Activated CD4-positive, alpha-beta T cell treated with anti-CD3 and anti-CD28 coated beads, Interleukin-2, amount 10 ng/mL, durations not matched to agents 7 days and 5 days (primary cell): ENCODE data around the gene TRPV6. TPM values are rescaled to one million over a fixed set of nuclear protein-coding genes. Genes with fewer than 3 reads are reported as not detected.

Experiments used
- CTCF ChIA-PET: fragments of 350-600 bp; sonication (Branson Sonifier 250); formaldehyde crosslinking; loops from one replicate; lab custom pipeline; 2021; ENCODE audit warnings: antibody characterized with exemption; lab: Charles Lee
- POLR2A ChIA-PET: fragments of 350-600 bp; sonication (Branson Sonifier 250); formaldehyde crosslinking; loops from one replicate; lab custom pipeline; 2021; ENCODE audit warnings: antibody characterized with exemption; lab: Charles Lee
- DNase-seq: peaks from one replicate; pipeline ENCODE4 v3.0.0-alpha.2; 2020
- H3K27ac Mint-ChIP-seq: one replicate; pipeline ENCODE4 v1.8.0; 2021; ENCODE audit warnings: mild to moderate bottlenecking, moderate library complexity, mixed read lengths
- H3K27me3 Mint-ChIP-seq: one replicate; pipeline ENCODE4 v1.8.0; 2021; ENCODE audit warnings: mixed read lengths
- H3K36me3 Mint-ChIP-seq: one replicate; pipeline ENCODE4 v1.8.0; 2021; ENCODE audit warnings: low read depth, mixed read lengths
- H3K4me1 Mint-ChIP-seq: one replicate; pipeline ENCODE4 v1.8.0; 2021; ENCODE audit warnings: mixed read lengths
- H3K4me3 Mint-ChIP-seq: one replicate; pipeline ENCODE4 v1.8.0; 2021; ENCODE audit warnings: mild to moderate bottlenecking, moderate library complexity, mixed read lengths
- H3K9me3 Mint-ChIP-seq: one replicate; pipeline ENCODE4 v1.8.0; 2021; ENCODE audit warnings: mixed read lengths
- total RNA-seq, 2 experiments: library from RNA; stranded (reverse); gene quantifications; one replicate each; pipeline ENCODE4 v1.2.3, GENCODE V29; 2021

Gene TRPV6
- total RNA-seq, 2 experiments from 2014 or later: 0.07 TPM; not detected in 1

DNA sequence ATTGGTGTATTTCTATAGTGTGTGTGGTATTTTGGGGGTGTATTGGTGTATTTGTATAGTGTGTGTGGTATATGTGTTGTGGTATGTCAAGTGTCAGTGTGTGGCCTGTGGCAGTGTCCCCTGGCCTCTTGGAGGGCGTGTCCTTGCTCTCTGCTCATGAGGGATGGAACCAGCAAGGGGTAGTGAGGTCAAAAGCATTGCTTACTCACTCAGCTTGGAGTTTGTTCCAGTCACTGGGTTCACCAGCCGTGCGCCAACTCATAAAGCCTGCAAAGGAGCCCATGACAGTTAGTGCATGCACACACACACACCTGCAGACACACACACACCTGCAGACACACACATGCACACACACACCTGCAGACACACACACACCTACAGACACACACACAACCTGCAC is 4.3 kb upstream of the TRPV6 start:
- CTCF ChIA-PET: no interaction called here
- POLR2A ChIA-PET: no interaction called here
- Mint-ChIP-seq H3K4me1 (peaks cover 2% of the 10 kb centered on the region), H3K27ac (no peak overlapping the region), H3K27me3 (no peaks in the 10 kb centered on the region), H3K4me3 (no peak overlapping the region), H3K36me3 (no peaks in the 10 kb centered on the region), H3K9me3 (no peaks in the 10 kb centered on the region)
- no peak for DNase-seq

DNA sequence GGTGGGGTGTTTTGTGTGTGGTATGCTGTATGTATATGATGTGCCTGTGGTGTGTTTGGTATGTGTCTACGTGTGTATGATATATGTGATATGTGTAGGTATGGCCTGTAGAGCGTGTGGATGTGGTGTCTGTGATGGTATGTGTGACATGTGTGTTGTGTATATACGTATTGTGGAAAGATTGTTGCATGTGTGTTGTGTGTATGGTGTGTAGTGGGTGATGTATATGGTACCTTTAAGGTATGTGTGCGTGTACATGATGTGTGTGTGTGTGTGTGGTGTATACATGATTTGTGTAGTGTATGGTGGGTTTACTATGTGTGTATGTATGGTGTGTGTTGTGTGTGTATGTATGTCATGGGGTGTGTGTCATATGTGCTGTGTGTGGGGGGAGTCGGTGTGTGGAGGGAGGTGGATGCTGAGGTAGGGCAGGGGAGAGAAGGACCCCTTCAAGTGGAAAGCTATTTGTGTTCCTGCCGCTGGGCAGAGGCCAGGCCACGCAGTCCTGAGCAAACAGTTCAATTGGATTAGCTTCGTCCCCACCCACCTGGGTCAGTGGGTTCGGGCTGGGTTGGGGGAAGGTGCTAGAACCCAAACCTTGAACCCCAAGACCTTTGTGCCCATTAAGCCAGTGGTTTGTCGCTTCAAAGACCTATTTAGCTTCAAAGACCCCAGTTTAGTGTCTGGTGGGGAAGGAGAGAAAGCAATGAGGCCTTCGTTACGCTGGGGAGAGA is 1.9 kb upstream of the TRPV6 start:
- Mint-ChIP-seq H3K4me3 (no peak overlapping the region), H3K27ac (no peak overlapping the region), H3K4me1 (no peaks in the 10 kb centered on the region), H3K36me3 (no peaks in the 10 kb centered on the region), H3K9me3 (no peaks in the 10 kb centered on the region), H3K27me3 (peaks cover 2% of the 10 kb centered on the region)
- POLR2A ChIA-PET: no interaction called here
- CTCF ChIA-PET: interaction anchor here (1.0 kb wide), 2 partner anchors 15 to 255 kb away, joined by 3 read pairs; no protein-coding TSS in a partner anchor
- no peak for DNase-seq

DNA sequence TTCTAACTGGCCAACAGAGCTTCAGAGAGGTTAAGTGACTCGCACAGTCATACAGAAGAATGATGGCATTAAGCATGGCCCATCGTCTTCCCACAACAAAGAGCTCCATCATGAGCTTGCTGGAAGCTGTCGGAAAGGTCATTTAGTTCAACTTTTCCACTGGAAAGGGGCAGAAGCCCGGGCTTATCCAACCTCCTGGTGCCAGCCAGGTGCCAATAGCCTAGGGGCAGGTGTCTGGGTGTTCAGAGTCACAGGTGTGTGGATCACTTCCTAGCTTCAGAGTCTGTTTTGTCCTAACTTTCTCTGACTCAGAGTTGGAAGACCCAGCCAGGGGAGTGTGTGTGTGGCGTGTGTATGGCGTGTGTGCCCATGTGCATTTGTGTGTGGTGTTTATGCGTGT is 1.3 kb upstream of the TRPV6 start:
- H3K4me3 Mint-ChIP-seq: no peak overlapping the region
- H3K27me3 Mint-ChIP-seq: peaks cover 5% of the 10 kb centered on the region
- no peak for DNase-seq
- no peaks in the 10 kb centered on the region for H3K9me3 Mint-ChIP-seq
- ChIA-PET POLR2A (no interaction called here), CTCF (interaction anchor here (1.0 kb wide), 2 partner anchors 14 to 255 kb away, joined by 3 read pairs; no protein-coding TSS in a partner anchor)
- H3K4me1 Mint-ChIP-seq: no peaks in the 10 kb centered on the region
- no peaks in the 10 kb centered on the region for H3K36me3 Mint-ChIP-seq
- no peak overlapping the region for H3K27ac Mint-ChIP-seq

DNA sequence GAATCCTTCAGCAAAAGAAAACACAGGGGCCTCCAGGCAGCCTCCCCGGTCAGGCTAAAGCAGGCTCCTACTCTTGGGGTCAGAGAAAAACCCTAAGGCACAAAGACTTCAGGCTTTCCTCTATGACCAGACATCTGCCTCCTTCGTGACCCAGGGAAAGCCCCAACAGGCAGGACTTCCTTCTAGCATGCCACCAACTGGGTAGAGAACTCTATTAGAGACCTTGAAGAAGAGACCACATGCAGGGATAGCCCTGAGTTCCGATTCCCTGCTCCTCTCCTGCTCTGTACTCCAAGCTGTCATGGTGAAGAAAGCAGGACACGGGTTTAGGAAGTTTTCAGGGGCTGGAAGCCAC is 1.3 kb downstream of the TRPV6 start:
- Mint-ChIP-seq H3K9me3 (no peaks in the 10 kb centered on the region), H3K27me3 (peaks cover 17% of the 10 kb centered on the region), H3K4me1 (no peaks in the 10 kb centered on the region), H3K4me3 (no peak overlapping the region), H3K27ac (no peak overlapping the region), H3K36me3 (no peaks in the 10 kb centered on the region)
- DNase-seq: no peak
- ChIA-PET CTCF (no interaction called here), POLR2A (no interaction called here)

DNA sequence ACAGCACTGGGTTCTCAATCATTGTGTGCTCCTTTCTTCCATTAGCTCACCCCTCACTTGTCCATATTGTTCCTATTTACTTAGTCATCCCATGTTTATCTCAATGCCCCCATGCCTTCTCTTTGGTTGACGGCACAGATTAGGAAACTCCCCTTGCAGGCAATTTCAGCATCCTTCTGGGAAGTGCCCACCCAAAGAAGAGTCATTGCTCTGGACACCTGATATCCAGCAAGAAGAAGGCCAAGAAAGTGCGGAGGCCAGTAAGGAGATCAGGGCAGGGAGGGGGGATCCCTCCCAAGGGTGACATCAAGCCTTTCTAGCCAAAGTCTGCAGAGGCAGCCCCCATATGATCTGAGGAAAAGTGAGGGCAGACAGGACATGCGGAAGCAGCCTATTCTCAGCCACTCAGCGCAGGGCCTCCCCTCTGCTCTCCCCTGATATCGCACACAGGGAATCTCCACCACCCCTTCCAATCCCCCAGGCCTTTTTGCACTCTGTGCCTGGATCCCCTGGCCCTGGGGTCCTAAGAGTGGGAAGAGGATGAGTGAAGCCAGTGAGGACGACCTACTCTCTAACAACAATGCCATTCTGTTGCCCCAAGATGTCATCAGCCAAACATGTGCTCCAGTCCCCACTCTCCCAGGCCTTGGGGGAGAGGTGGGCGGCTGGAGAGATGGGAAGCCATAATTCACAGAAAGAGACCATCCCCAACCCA is 1.8 kb downstream of the TRPV6 start:
- no peak overlapping the region for H3K4me3 Mint-ChIP-seq
- no peaks in the 10 kb centered on the region for H3K9me3 Mint-ChIP-seq
- no peak overlapping the region for H3K27ac Mint-ChIP-seq
- no peak for DNase-seq
- H3K4me1 Mint-ChIP-seq: no peaks in the 10 kb centered on the region
- POLR2A ChIA-PET: no interaction called here
- H3K27me3 Mint-ChIP-seq: peaks cover 19% of the 10 kb centered on the region
- H3K36me3 Mint-ChIP-seq: no peaks in the 10 kb centered on the region
- CTCF ChIA-PET: interaction anchor here (1.5 kb wide), 1 partner anchor 11 kb away, joined by 3 read pairs; no protein-coding TSS in a partner anchor

DNA sequence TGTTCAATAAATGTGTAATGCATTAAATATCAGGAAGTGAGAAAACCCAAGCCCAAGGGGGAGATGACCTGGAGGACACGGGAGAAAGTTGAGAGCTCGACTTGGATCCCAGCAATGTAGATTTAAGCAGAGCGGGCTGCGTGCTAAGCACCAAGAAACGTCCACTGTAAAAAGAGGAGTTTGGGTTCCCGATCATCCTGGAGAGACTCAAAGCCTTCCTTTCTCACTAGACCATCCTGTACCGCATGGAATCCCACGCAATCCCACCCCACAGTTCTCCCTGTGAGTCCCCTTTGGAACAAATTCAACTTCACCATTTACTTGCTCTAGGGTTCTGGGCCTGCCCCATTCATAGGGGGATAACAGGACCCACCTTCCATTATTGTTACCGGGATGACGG is 2.4 kb downstream of the TRPV6 start:
- H3K36me3 Mint-ChIP-seq: no peaks in the 10 kb centered on the region
- no peak for DNase-seq
- ChIA-PET POLR2A (no interaction called here), CTCF (interaction anchor here (1.5 kb wide), 1 partner anchor 11 kb away, joined by 3 read pairs; no protein-coding TSS in a partner anchor)
- no peak overlapping the region for H3K4me3 Mint-ChIP-seq
- no peak overlapping the region for H3K27ac Mint-ChIP-seq
- H3K4me1 Mint-ChIP-seq: no peaks in the 10 kb centered on the region
- H3K9me3 Mint-ChIP-seq: no peaks in the 10 kb centered on the region
- peaks cover 19% of the 10 kb centered on the region for H3K27me3 Mint-ChIP-seq

DNA sequence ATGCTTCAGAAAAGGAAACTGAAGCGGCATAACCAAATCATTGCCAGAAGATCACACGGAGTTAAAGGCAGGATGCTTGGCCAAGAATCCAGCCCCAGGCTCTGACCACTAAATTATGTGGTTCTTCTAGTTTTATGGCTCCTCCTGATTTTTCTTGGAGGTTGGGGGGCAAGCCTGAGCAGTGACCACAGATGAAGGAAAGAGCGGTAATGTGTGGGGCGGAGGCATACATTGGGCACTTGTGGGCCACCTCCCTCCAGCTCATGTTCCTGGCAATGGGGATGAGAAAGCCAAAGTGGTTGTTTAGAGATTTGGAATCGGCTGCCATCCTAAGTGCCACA is 3.2 kb downstream of the TRPV6 start:
- ChIA-PET POLR2A (no interaction called here), CTCF (interaction anchor here (1.1 to 1.5 kb wide), 2 partner anchors 10 to 70 kb away, joined by 3 read pairs; no protein-coding TSS in a partner anchor)
- no peaks in the 10 kb centered on the region for H3K4me1 Mint-ChIP-seq
- H3K27me3 Mint-ChIP-seq: peaks cover 19% of the 10 kb centered on the region
- no peaks in the 10 kb centered on the region for H3K36me3 Mint-ChIP-seq
- DNase-seq: no peak
- H3K27ac Mint-ChIP-seq: no peak overlapping the region
- no peak overlapping the region for H3K4me3 Mint-ChIP-seq
- H3K9me3 Mint-ChIP-seq: no peaks in the 10 kb centered on the region

DNA sequence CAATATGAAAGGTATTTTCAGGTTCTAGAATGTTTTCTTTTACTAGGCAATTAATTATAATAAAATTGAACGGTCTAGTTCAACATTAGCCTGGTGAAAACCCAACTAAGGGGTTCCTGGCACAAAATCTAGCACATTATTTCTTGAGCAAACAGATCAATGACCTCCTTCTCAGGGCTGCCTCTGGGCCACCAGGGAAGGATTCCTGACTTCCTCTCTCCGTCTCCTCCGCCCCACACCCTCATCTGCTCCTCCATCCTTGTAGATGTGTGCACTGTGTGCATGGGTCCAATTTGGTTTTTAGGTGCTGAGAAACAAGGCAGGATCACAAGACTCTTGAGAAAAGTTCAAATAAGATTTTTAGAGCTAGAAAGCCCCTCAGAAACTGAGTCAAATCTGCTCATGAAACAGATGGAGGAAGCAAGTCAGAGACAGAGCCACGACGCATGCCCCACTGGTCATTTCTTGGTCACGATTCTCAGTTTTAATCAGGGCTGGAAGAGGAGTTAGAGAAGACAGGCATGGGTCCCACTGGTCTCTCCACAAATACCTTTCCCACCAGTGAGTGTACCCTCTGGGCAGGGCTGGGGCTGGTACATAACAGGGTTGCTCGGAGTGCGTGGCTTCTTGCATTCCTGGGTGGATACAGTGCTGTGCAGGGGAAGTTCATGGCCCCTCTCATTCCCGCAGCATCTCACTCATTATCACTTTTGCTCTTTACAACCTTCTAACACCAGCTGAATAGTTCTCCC is 3.8 kb downstream of the TRPV6 start:
- no peaks in the 10 kb centered on the region for H3K4me1 Mint-ChIP-seq
- no peak overlapping the region for H3K4me3 Mint-ChIP-seq
- peaks cover 19% of the 10 kb centered on the region for H3K27me3 Mint-ChIP-seq
- no peaks in the 10 kb centered on the region for H3K36me3 Mint-ChIP-seq
- POLR2A ChIA-PET: no interaction called here
- no peak overlapping the region for H3K27ac Mint-ChIP-seq
- DNase-seq: no peak
- CTCF ChIA-PET: interaction anchor here (1.0 to 1.5 kb wide), 7 partner anchors 9 to 70 kb away, joined by 3 to 5 read pairs (median 3); no protein-coding TSS in a partner anchor
- H3K9me3 Mint-ChIP-seq: no peaks in the 10 kb centered on the region

DNA sequence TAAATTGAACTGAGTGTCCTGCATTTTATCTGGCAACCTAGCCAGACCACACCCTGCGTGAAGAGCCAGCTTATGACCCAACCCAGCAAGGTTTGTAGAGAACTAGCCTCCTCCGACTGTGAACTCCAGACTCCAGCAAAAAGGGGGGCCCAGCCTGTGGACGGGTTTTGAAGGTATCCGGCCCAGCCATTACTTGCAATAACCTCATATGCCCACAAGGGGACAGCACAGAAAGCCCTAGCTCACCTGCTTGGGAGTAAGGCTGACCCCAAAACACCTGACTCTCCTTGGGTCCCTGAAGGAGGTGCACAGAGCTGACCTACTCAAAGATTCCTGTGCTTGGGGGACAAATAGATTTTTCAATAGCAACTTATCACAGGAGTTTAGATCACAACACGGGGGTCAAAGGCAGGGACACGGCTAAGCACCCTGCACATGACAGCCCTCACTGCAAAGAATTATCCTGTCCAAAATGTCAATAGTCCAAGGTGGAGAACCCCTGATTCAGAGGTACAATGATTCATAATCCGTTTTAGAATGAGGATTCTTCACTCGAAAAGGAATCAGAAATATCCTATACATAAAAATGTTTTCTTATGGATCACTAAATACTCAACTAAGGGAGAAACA is 4.6 kb downstream of the TRPV6 start:
- CTCF ChIA-PET: interaction anchor here (0.6 to 1.6 kb wide), 9 partner anchors 13 to 134 kb away, joined by 3 to 5 read pairs (median 4); no protein-coding TSS in a partner anchor
- Mint-ChIP-seq H3K27ac (no peak overlapping the region), H3K9me3 (no peaks in the 10 kb centered on the region), H3K27me3 (peaks cover 19% of the 10 kb centered on the region), H3K4me3 (no peak overlapping the region), H3K4me1 (no peaks in the 10 kb centered on the region), H3K36me3 (no peaks in the 10 kb centered on the region)
- POLR2A ChIA-PET: no interaction called here
- DNase-seq: peak; percentile 59

DNA sequence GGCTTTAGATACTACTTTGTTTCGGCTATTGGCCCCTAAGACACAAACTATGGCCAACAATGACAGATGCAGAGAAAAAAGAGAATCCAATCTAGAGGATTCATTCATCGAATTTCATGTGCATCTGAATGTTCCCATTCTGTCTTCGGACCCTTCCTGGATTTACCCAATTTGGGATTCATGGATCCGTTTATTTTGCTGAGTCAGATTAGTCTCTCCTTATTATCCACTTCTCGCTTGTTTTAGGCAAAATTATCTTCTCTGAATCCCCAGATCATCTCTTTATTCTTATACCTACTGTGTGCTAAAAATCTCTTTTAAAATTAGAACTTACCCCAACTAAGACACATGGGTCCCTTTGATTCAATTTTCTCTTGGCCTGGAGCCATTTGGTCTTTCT is 6.5 kb downstream of the TRPV6 start:
- peaks cover 19% of the 10 kb centered on the region for H3K27me3 Mint-ChIP-seq
- no peak for DNase-seq
- H3K4me1 Mint-ChIP-seq: no peaks in the 10 kb centered on the region
- no peak overlapping the region for H3K4me3 Mint-ChIP-seq
- ChIA-PET POLR2A (no interaction called here), CTCF (interaction anchor here (1.0 kb wide), 1 partner anchor 336 kb away, joined by 4 read pairs; no protein-coding TSS in a partner anchor)
- H3K27ac Mint-ChIP-seq: no peak overlapping the region
- no peaks in the 10 kb centered on the region for H3K9me3 Mint-ChIP-seq
- H3K36me3 Mint-ChIP-seq: no peaks in the 10 kb centered on the region

DNA sequence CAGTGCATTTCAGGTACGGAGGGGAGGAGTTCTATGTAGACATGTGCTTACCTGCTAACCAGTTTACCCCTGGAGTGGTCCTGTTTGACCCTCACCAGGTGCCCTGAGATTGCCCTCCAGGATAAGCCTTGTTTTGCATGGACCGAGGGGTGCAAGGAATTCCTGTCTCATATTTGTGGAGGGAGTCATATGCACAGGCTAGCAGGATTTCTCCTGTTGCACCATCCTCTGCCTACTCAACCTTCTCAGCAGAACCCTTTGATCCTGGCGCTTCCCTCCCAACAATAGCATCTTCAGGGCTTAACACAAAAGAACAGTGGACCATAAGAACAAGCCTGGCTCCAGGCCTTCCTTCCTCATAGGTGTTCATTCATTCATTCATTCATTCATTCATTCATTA is 7.2 kb downstream of the TRPV6 start:
- DNase-seq: no peak
- no peak overlapping the region for H3K4me3 Mint-ChIP-seq
- peaks cover 19% of the 10 kb centered on the region for H3K27me3 Mint-ChIP-seq
- no peaks in the 10 kb centered on the region for H3K9me3 Mint-ChIP-seq
- no peak overlapping the region for H3K27ac Mint-ChIP-seq
- H3K4me1 Mint-ChIP-seq: no peaks in the 10 kb centered on the region
- no peaks in the 10 kb centered on the region for H3K36me3 Mint-ChIP-seq
- ChIA-PET POLR2A (no interaction called here), CTCF (no interaction called here)
